T-cell (primary cell): ENCODE data around the gene MILR1. TPM values are rescaled to one million over a fixed set of nuclear protein-coding genes. Genes with fewer than 3 reads are reported as not detected.
"Not testable (repeated sequence)": the region's sequence is repeated elsewhere in the genome, so short reads cannot be mapped to it uniquely, and the experiment has no call there.

ENCODE experiments used
- ATAC-seq, 4 experiments: fragments of 200-7000 bp in 3 of 4; fragments of 150-1000 bp in 1 of 4; cut with Tn5 transposase; replicated peaks in 1 of 4; 1 replicate in 3 of 4; 2 replicates in 1 of 4; pipeline ENCODE4 v1.10.0; 2021; ENCODE audit warnings: moderate library complexity in 3 of 4, mild to moderate bottlenecking in 2 of 4, moderate number of reproducible peaks in 1 of 4
- CTCF ChIA-PET, 2 donors: fragments of 300-600 bp; sonication (Branson Sonifier 250); formaldehyde crosslinking; loops; one replicate each; lab custom pipeline; 2022; ENCODE audit warnings: antibody characterized with exemption in 2 of 2; lab: Charles Lee
- POLR2A ChIA-PET, 2 donors: fragments of 300-600 bp; sonication (Branson Sonifier 250); formaldehyde crosslinking; loops; one replicate each; lab custom pipeline; 2022; ENCODE audit warnings: antibody characterized with exemption in 2 of 2; lab: Charles Lee
- DNase-seq, 35 experiments: peaks; one replicate each; pipeline versions ENCODE4 v3.0.0 to v3.0.0-alpha.2; 2013 to 2023
- H3K27ac ChIP-seq: one replicate; pipeline ENCODE4 v1.5.1; 2013; ENCODE audit warnings: low read length
- H3K27me3 ChIP-seq, 2 experiments: replicated peaks in 1 of 2; 1 replicate in 1 of 2; 2 replicates in 1 of 2; pipeline versions ENCODE4 v1.6.1 to v1.7.0; 2013; ENCODE audit warnings: low read length in 1 of 2, mixed read lengths in 1 of 2; ENCODE audit not compliant: control insufficient read depth in 2 of 2, insufficient read depth in 2 of 2; ENCODE audit errors: extremely low read depth in 1 of 2
- H3K36me3 ChIP-seq, 2 donors: 1 replicate in 1 of 2; 2 replicates in 1 of 2; pipeline versions ENCODE4 v1.6.1 to v1.7.0; 2013; ENCODE audit warnings: low read length in 1 of 2; ENCODE audit not compliant: control insufficient read depth in 2 of 2, insufficient read depth in 1 of 2; ENCODE audit errors: extremely low read depth in 1 of 2
- H3K4me1 ChIP-seq, 2 experiments: 1 replicate in 1 of 2; 2 replicates in 1 of 2; pipeline versions ENCODE4 v1.6.1 to v1.7.0; 2013; ENCODE audit warnings: low read length in 2 of 2, mixed read lengths in 1 of 2; ENCODE audit not compliant: insufficient read depth in 2 of 2, control insufficient read depth in 1 of 2; ENCODE audit errors: extremely low read depth in 1 of 2
- H3K4me3 ChIP-seq, 2 donors: 1 replicate in 1 of 2; 2 replicates in 1 of 2; pipeline versions ENCODE4 v1.5.1 to v1.7.0; 2013; ENCODE audit warnings: mild to moderate bottlenecking in 2 of 2, low read length in 1 of 2, moderate library complexity in 1 of 2; ENCODE audit not compliant: control insufficient read depth in 1 of 2; ENCODE audit errors: extremely low read depth in 1 of 2
- H3K9me3 ChIP-seq: 2 replicates; pipeline ENCODE4 v1.7.0; 2013
- H3K27ac Mint-ChIP-seq, 2 donors: one replicate each; pipeline ENCODE4 v1.8.0; 2020 to 2021; ENCODE audit warnings: mild to moderate bottlenecking in 2 of 2, mixed read lengths in 2 of 2
- H3K27me3 Mint-ChIP-seq, 2 donors: one replicate each; pipeline ENCODE4 v1.8.0; 2021 to 2022; ENCODE audit warnings: mixed read lengths in 2 of 2
- H3K36me3 Mint-ChIP-seq: one replicate; pipeline ENCODE4 v1.8.0; 2021; ENCODE audit warnings: mixed read lengths
- H3K4me1 Mint-ChIP-seq, 3 donors: one replicate each; pipeline ENCODE4 v1.8.0; 2020 to 2022; ENCODE audit warnings: mixed read lengths in 3 of 3, mild to moderate bottlenecking in 1 of 3
- H3K4me3 Mint-ChIP-seq, 3 donors: one replicate each; pipeline ENCODE4 v1.8.0; 2020 to 2022; ENCODE audit warnings: mild to moderate bottlenecking in 3 of 3, mixed read lengths in 3 of 3, moderate library complexity in 3 of 3
- H3K9me3 Mint-ChIP-seq, 3 donors: one replicate each; pipeline ENCODE4 v1.8.0; 2020 to 2022; ENCODE audit warnings: mixed read lengths in 3 of 3
- WGBS: methylation state at CpG from one replicate; pipeline ENCODE4 v1.1.5; 2013; ENCODE audit warnings: missing lambda C conversion rate; ENCODE audit not compliant: insufficient coverage; 5-methylcytosine and 5-hydroxymethylcytosine counted together
- total RNA-seq, 35 experiments: library from RNA in 6 of 35; stranded (reverse) in 6 of 35; fragments of 120-200 nt in 1 of 35; gene quantifications; one replicate each; pipeline versions ENCODE4 v1.2.1 to v1.2.4 and lab custom pipeline; 2013 to 2026

The MILR1 gene
- total RNA-seq, 5 donors from 2014 or later (not counting 1 experiment from before 2014, with no cell fraction given) = 0.22 to 0.76 TPM; not detected in 3

DNA sequence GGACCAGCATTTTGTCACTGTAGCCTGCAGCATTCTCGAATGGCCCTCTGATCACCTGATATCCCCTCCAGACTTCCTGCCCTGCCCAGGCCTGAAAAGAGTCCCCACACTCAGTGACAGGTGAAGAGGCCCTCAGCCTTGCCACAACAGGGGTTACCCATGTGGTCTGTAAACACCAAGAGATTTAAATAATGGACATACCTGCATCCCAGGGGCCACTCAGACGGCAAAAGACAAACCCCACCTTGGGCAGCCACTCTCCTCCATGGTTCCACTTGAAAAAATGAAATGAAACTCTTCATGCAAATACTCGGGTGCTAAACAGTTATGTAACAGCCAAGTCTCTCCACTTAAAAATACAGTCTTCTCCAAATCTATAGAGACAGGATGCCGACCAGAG lies 35.4 kb upstream of the MILR1 start:
- Histone ChIP-seq H3K9me3 (no peaks in the 10 kb centered on the region), H3K27ac (no peak overlapping the region), H3K4me3 (no peak overlapping the region), H3K27me3 (no peaks in the 10 kb centered on the region), H3K36me3 (no peaks in the 10 kb centered on the region), H3K4me1 (peaks cover 4 to 15% of the 10 kb centered on the region in 2 experiments)
- peak overlapping the region in 1 of 2 donors; percentile 25 for H3K27ac Mint-ChIP-seq
- no CpG with 5 or more reads among the region's 4 CpGs for WGBS
- no peaks in the 10 kb centered on the region for H3K36me3 Mint-ChIP-seq
- ChIA-PET POLR2A (interaction anchor here in 1 of 2 donors (0.6 kb wide), 1 partner anchor 109 kb away, joined by 7 read pairs; no protein-coding TSS in a partner anchor), CTCF (interaction anchor here in 1 of 2 donors (1.0 kb wide), 1 partner anchor 97 kb away, joined by 3 read pairs; no protein-coding TSS in a partner anchor)
- no peaks in the 10 kb centered on the region for H3K9me3 Mint-ChIP-seq
- ATAC-seq (no peak), DNase-seq (no peak)
- H3K27me3 Mint-ChIP-seq = no peaks in the 10 kb centered on the region
- H3K4me3 Mint-ChIP-seq = peak overlapping the region in 1 of 3 donors; percentile 54
- peaks cover 11 to 22% (median 19%) of the 10 kb centered on the region in 3 donors for H3K4me1 Mint-ChIP-seq

GRCh38 chr17:64418506-64419339 lies 30.2 kb upstream of the MILR1 start:
- H3K4me3 Mint-ChIP-seq = no peak overlapping the region
- peaks cover 2 to 12% of the 10 kb centered on the region in 2 experiments for H3K4me1 ChIP-seq
- peaks cover 6 to 8% (median 7%) of the 10 kb centered on the region in 3 donors for H3K4me1 Mint-ChIP-seq
- H3K36me3 Mint-ChIP-seq = no peaks in the 10 kb centered on the region
- H3K9me3 Mint-ChIP-seq = no peaks in the 10 kb centered on the region
- H3K36me3 ChIP-seq = no peaks in the 10 kb centered on the region
- ChIA-PET POLR2A (interaction anchor here (0.5 to 0.7 kb wide), 7 partner anchors 12 to 347 kb away, joined by 3 to 6 read pairs (median 4); partner anchors contain the start of genes DDX5 (in 1 of the 2) and PECAM1 (in 1 of the 2)), CTCF (interaction anchor here (0.6 to 4.6 kb wide), 32 partner anchors 10 to 1736 kb away, joined by 3 to 77 read pairs (median 5); partner anchors contain the start of genes CEP95 (in 1 of the 2), DDX5 (in 1 of the 2) and POLG2 (in 1 of the 2))
- H3K27me3 Mint-ChIP-seq = no peaks in the 10 kb centered on the region
- ATAC-seq (peak; percentile 51 to 73 (median 60)), DNase-seq (peak in 5 of 35 experiments; percentile 11 to 78 (median 32))
- no peak overlapping the region for H3K4me3 ChIP-seq
- H3K27me3 ChIP-seq = no peaks in the 10 kb centered on the region
- no peaks in the 10 kb centered on the region for H3K9me3 ChIP-seq
- H3K27ac ChIP-seq = no peak overlapping the region
- H3K27ac Mint-ChIP-seq = peak overlapping the region in 1 of 2 donors; percentile 7
- 55% methylated on average over 13 of the region's 19 CpGs for WGBS

GRCh38 chr17:64420143-64420670 lies 28.7 kb upstream of the MILR1 start:
- H3K4me3 Mint-ChIP-seq = no peak overlapping the region
- no peaks in the 10 kb centered on the region for H3K27me3 ChIP-seq
- 0% methylated on average over 2 of the region's 6 CpGs for WGBS
- no peaks in the 10 kb centered on the region for H3K9me3 ChIP-seq
- no peak overlapping the region for H3K27ac Mint-ChIP-seq
- CTCF ChIA-PET = interaction anchor here (0.6 to 4.6 kb wide), 27 partner anchors 9 to 316 kb away, joined by 3 to 77 read pairs (median 4); partner anchors contain the start of genes POLG2 (in 2 of the 2), CEP95 (in 1 of the 2) and DDX5 (in 1 of the 2)
- no peak overlapping the region for H3K27ac ChIP-seq
- H3K4me3 ChIP-seq = no peak overlapping the region
- H3K27me3 Mint-ChIP-seq = no peaks in the 10 kb centered on the region
- H3K4me1 ChIP-seq = peaks cover 2 to 12% of the 10 kb centered on the region in 2 experiments
- H3K9me3 Mint-ChIP-seq = no peaks in the 10 kb centered on the region
- peaks cover 6 to 8% (median 6%) of the 10 kb centered on the region in 3 donors for H3K4me1 Mint-ChIP-seq
- no peaks in the 10 kb centered on the region for H3K36me3 Mint-ChIP-seq
- ATAC-seq (peak; percentile 72 to 85 (median 84)), DNase-seq (peak in 15 of 35 experiments; percentile 9 to 83 (median 23))
- POLR2A ChIA-PET = interaction anchor here in 1 of 2 donors (0.6 kb wide), 1 partner anchor 178 kb away, joined by 3 read pairs; no protein-coding TSS in a partner anchor
- no peaks in the 10 kb centered on the region for H3K36me3 ChIP-seq

GRCh38 chr17:64422121-64422520 lies 26.8 kb upstream of the MILR1 start:
- CTCF ChIA-PET = interaction anchor here in 1 of 2 donors (0.6 to 4.5 kb wide), 7 partner anchors 9 to 103 kb away, joined by 3 to 77 read pairs (median 4); no protein-coding TSS in a partner anchor
- DNase-seq, H3K27ac ChIP-seq, H3K9me3 Mint-ChIP-seq, H3K4me3 Mint-ChIP-seq, H3K27ac Mint-ChIP-seq, H3K4me1 Mint-ChIP-seq, H3K36me3 ChIP-seq, ATAC-seq, H3K27me3 ChIP-seq, H3K27me3 Mint-ChIP-seq, H3K4me3 ChIP-seq, H3K9me3 ChIP-seq, H3K36me3 Mint-ChIP-seq: not testable (repeated sequence)
- POLR2A ChIA-PET = interaction anchor here in 1 of 2 donors (0.7 kb wide), 2 partner anchors 33 to 74 kb away, joined by 3 to 5 read pairs; no protein-coding TSS in a partner anchor
- WGBS = 67% methylated on average over 1 of the region's 9 CpGs
- H3K4me1 ChIP-seq = peaks cover 2 to 12% of the 10 kb centered on the region in 2 experiments

DNA sequence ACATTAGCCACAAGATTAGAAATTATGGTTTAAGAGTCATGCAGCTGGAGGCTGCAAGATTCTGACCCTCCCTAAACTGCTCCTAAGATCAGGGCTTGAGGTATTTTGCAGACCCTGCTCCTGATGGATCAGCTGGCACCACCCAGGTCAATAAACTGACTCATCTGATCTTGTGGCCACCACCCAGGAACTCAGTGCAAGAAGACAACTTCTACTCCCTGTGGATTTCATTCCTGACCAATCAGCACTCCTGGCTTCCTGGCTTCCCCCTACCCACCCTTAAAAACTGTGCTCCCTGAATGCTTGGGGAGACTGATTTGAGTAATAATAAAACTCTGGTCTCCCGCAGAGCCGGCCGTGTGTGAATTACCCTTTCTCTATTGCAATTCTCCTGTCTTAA lies 25.0 kb upstream of the MILR1 start:
- Mint-ChIP-seq H3K4me3 (no peak overlapping the region), H3K27me3 (no peaks in the 10 kb centered on the region), H3K27ac (no peak overlapping the region), H3K4me1 (peaks cover 3% of the 10 kb centered on the region in 3 donors), H3K36me3 (no peaks in the 10 kb centered on the region), H3K9me3 (no peaks in the 10 kb centered on the region)
- Histone ChIP-seq H3K9me3 (no peaks in the 10 kb centered on the region), H3K36me3 (no peaks in the 10 kb centered on the region), H3K4me1 (peaks cover 0 to 7% of the 10 kb centered on the region in 2 experiments), H3K27ac (no peak overlapping the region), H3K27me3 (peaks cover 0 to under 1% of the 10 kb centered on the region in 2 experiments), H3K4me3 (no peak overlapping the region)
- POLR2A ChIA-PET = no interaction called here
- DNase-seq = no peak
- CTCF ChIA-PET = no interaction called here
- ATAC-seq = no peak
- no CpG with 5 or more reads among the region's 3 CpGs for WGBS

- Histone ChIP-seq H3K27ac (no peak overlapping the region), H3K27me3 (peaks cover 0 to 2% of the 10 kb centered on the region in 2 experiments), H3K9me3 (no peaks in the 10 kb centered on the region), H3K4me3 (no peak overlapping the region), H3K36me3 (no peaks in the 10 kb centered on the region), H3K4me1 (peaks cover 0 to 6% of the 10 kb centered on the region in 2 experiments)
- Mint-ChIP-seq H3K4me3 (no peak overlapping the region), H3K36me3 (no peaks in the 10 kb centered on the region), H3K27ac (no peak overlapping the region), H3K27me3 (no peaks in the 10 kb centered on the region), H3K4me1 (peaks cover 0 to 3% (median 3%) of the 10 kb centered on the region in 3 donors), H3K9me3 (no peaks in the 10 kb centered on the region)
- CTCF ChIA-PET = no interaction called here
- no peak for DNase-seq
- no peak for ATAC-seq
- POLR2A ChIA-PET = no interaction called here
- no CpG with 5 or more reads among the region's 1 CpG for WGBS
Measured at GRCh38 chr17:64424324-64424849, 24.5 kb upstream of the MILR1 start.
